Effector memory CD8-positive, alpha-beta T cell (primary cell): ENCODE data around the gene RABL2A.
A peak's percentile ranks its signal among the peaks of the same experiment; 100 is the strongest.
"Not testable (repeated sequence)": the region's sequence is repeated elsewhere in the genome, so short reads cannot be mapped to it uniquely, and the experiment has no call there.

Experiments used
- ATAC-seq: fragments of 150-1000 bp; cut with Tn5 transposase; replicated peaks from 2 replicates; pipeline ENCODE4 v1.10.0; 2021; ENCODE audit warnings: mild to moderate bottlenecking, moderate library complexity
- DNase-seq, 3 experiments: peaks; one replicate each; pipeline ENCODE4 v3.0.0; 2021
- H3K27ac Mint-ChIP-seq, 2 donors: one replicate each; pipeline ENCODE4 v1.8.0; 2022; ENCODE audit warnings: mild to moderate bottlenecking in 2 of 2, mixed read lengths in 2 of 2, moderate library complexity in 2 of 2
- H3K27me3 Mint-ChIP-seq, 2 donors: one replicate each; pipeline ENCODE4 v1.8.0; 2022; ENCODE audit warnings: mixed read lengths in 2 of 2
- H3K36me3 Mint-ChIP-seq: one replicate; pipeline ENCODE4 v1.8.0; 2022; ENCODE audit warnings: mild to moderate bottlenecking, moderate library complexity, mixed read lengths; ENCODE audit not compliant: insufficient read depth
- H3K4me1 Mint-ChIP-seq, 2 donors: one replicate each; pipeline ENCODE4 v1.8.0; 2022; ENCODE audit warnings: low read depth in 2 of 2, mixed read lengths in 2 of 2
- H3K4me3 Mint-ChIP-seq, 2 donors: one replicate each; pipeline ENCODE4 v1.8.0; 2022; ENCODE audit warnings: mild to moderate bottlenecking in 2 of 2, mixed read lengths in 2 of 2, moderate library complexity in 2 of 2
- H3K9me3 Mint-ChIP-seq, 2 donors: one replicate each; pipeline ENCODE4 v1.8.0; 2022; ENCODE audit warnings: mixed read lengths in 2 of 2

The RABL2A gene

DNA sequence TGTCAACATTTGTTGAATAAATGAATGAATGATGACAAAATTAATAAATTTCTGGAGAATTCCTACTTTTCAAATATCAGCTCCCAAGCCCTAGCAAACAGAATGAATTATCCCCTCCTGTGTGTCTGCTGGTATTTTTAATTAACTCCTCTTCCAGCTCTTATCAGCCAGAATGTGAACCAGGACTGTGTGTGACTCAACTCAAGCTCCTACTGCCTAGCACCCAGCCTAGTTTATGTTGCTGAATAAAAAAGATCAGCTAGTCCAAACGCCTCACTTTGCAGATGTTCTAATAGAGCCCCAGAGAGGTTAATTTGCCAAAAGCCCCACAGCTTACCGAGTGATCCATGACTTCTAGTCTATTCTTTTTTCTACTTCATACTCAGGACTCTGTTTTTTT, 50.3 kb downstream of the RABL2A start:
- no peak overlapping the region for H3K27ac Mint-ChIP-seq
- peaks cover 0 to 9% of the 10 kb centered on the region in 2 donors for H3K27me3 Mint-ChIP-seq
- DNase-seq: no peak
- peaks cover 8 to 11% of the 10 kb centered on the region in 2 donors for H3K4me1 Mint-ChIP-seq
- H3K36me3 Mint-ChIP-seq: peaks cover 3% of the 10 kb centered on the region
- H3K9me3 Mint-ChIP-seq: no peaks in the 10 kb centered on the region
- H3K4me3 Mint-ChIP-seq: no peak overlapping the region
- no peak for ATAC-seq

DNA sequence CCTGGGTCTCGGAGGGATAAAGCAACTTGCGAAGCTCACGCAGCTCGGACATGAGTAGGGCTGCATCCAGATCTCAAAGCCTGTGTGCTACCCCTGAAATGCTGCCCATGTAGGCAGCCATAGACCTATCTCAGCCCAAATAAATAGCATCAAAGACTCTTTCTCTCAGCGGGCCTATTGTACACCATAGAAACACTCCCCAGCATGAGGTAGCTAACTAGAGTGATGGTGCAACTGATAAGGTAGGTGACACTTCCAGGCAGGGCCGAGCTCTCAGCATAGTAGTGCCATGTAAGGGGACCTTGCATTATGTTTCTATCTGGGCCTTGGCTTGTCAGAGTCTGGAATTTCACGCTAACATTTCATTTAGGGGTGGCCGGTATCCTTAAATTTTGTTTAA, 52.4 kb downstream of the RABL2A start:
- Mint-ChIP-seq H3K4me3 (no peak overlapping the region), H3K27ac (no peak overlapping the region), H3K36me3 (peaks cover 3% of the 10 kb centered on the region), H3K4me1 (peaks cover 8 to 11% of the 10 kb centered on the region in 2 donors), H3K27me3 (peaks cover 0 to 9% of the 10 kb centered on the region in 2 donors), H3K9me3 (no peaks in the 10 kb centered on the region)
- ATAC-seq (peak; percentile 100), DNase-seq (peak in 1 of 3 experiments; percentile 12)

DNA sequence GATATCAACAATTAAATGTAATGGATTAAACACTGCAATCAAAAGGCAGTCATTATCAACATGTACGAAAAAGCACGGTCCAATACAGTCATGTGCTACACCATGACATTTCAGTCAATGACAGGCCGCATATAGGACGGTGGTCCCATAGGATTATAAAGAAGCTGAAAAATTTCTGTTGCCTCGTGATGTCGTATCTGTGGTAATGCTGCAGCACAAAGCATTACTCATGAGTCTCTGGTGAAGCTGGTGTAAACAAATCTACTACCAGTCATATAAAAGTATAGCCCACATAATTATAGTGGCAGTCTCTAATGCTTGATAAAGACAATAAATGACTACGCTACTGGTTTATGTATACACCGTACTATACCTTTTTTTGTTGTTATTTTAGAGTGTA, 58.4 kb downstream of the RABL2A start:
- no peak for ATAC-seq

DNA sequence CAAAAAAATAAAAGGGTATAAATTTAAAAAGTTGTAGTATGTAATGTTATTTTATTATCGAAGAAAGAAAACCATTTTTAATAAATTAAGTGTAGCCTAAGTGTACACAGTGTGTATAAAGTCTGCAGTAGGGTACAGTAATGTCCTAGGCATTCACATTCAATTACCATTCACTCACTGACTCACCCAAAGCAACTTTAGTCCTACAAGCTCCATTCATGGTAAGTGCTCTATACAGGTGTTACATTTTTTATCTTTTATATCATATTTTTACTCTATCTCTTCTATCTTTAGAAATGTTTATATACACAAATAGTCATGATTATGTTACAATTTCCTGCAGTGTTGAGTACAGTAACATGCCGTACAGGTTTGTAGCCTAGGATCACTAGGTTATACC, 59.5 kb downstream of the RABL2A start:
- DNase-seq (no peak), ATAC-seq (no peak)
- H3K36me3 Mint-ChIP-seq: no peaks in the 10 kb centered on the region
- no peaks in the 10 kb centered on the region for H3K9me3 Mint-ChIP-seq
- no peak overlapping the region for H3K4me3 Mint-ChIP-seq
- no peak overlapping the region for H3K27ac Mint-ChIP-seq
- no peaks in the 10 kb centered on the region for H3K27me3 Mint-ChIP-seq
- no peaks in the 10 kb centered on the region for H3K4me1 Mint-ChIP-seq

More for the DNA sequence above, 58.4 kb downstream of the RABL2A start:
- no peaks in the 10 kb centered on the region for H3K27me3 Mint-ChIP-seq
- H3K4me3 Mint-ChIP-seq: no peak overlapping the region
- H3K4me1 Mint-ChIP-seq: no peaks in the 10 kb centered on the region
- no peak for DNase-seq
- H3K9me3 Mint-ChIP-seq: no peaks in the 10 kb centered on the region
- H3K27ac Mint-ChIP-seq: no peak overlapping the region
- H3K36me3 Mint-ChIP-seq: no peaks in the 10 kb centered on the region

DNA sequence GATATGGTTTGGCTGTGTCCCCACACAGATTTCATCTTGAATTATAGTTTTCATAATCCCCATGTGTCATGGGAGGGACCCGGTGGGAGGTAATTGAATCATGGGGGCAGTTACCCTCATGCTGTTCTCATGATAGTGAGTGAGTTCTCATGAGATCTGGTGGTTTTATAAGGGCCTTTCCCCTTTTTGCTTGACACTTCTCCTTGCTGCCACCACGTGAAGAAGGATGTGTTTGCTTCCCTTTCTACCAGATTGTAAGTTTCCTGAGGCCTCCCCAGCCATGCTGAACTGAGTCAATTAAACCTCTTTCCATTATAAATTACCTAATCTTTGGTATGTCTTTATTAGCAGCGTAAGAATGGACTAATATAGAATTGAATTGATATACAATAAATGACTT, 63.8 kb downstream of the RABL2A start:
- not testable (repeated sequence) for H3K4me3 Mint-ChIP-seq, H3K27ac Mint-ChIP-seq, H3K9me3 Mint-ChIP-seq, ATAC-seq, H3K27me3 Mint-ChIP-seq, DNase-seq
- Mint-ChIP-seq H3K4me1 (peaks cover 16 to 22% of the 10 kb centered on the region in 2 donors), H3K36me3 (peaks cover 13% of the 10 kb centered on the region)
